Left lung (tissue), 10 donors: ENCODE measurements around the gene CCDC15. TPM values are rescaled to one million over a fixed set of nuclear protein-coding genes. Genes with fewer than 3 reads are reported as not detected.

Source experiments
- ATAC-seq: fragments of 200-7000 bp; cut with Tn5 transposase; one replicate; pipeline ENCODE4 v1.9.1; 2020; ENCODE audit warnings: moderate library complexity
- DNase-seq, 4 donors: peaks; one replicate each; pipeline ENCODE4 v3.0.0-alpha.2; 2013 to 2020
- H3K27ac ChIP-seq, 2 donors: fragments of 200-600 bp; sonication (generic) in 1 of 2; one replicate each; pipeline versions ENCODE4 v1.5.0 to v1.8.0; 2020 to 2021
- H3K27me3 ChIP-seq, 2 donors: fragments of 200-600 bp; sonication (generic) in 1 of 2; one replicate each; pipeline versions ENCODE4 v1.5.0 to v1.8.0; 2020 to 2021
- H3K36me3 ChIP-seq, 2 donors: fragments of 200-600 bp; sonication (generic) in 1 of 2; one replicate each; pipeline versions ENCODE4 v1.5.0 to v1.8.0; 2020 to 2021
- H3K4me1 ChIP-seq, 2 donors: fragments of 200-600 bp; one replicate each; pipeline ENCODE4 v1.8.0; 2021
- H3K4me3 ChIP-seq, 2 donors: fragments of 200-600 bp; sonication (generic) in 1 of 2; one replicate each; pipeline versions ENCODE4 v1.5.0 to v1.8.0; 2020 to 2021; ENCODE audit warnings: mild to moderate bottlenecking in 1 of 2
- H3K9me3 ChIP-seq, 2 donors: fragments of 200-600 bp; sonication (generic) in 1 of 2; one replicate each; pipeline versions ENCODE4 v1.5.0 to v1.8.0; 2020 to 2021
- intact Hi-C, 2 donors: fragments of 100-400 bp; cut with DNase I; formaldehyde crosslinking; loops; one replicate each; pipeline versions ENCODE4 v1.11.2 to v1.14.2; 2022
- polyA plus RNA-seq, 6 donors: library from polyadenylated mRNA; unstranded; fragments of 120-200 nt; gene quantifications; one replicate each; pipeline ENCODE4 v1.2.1, GENCODE V29; 2013; ENCODE audit not compliant: insufficient read length in 6 of 6
- total RNA-seq, 2 donors: library from RNA; stranded (reverse); fragmentation: NEBNext Ultra II Directional; extraction: Animal tissue kit (Norgen Biotek cat#: 25700); gene quantifications; one replicate each; pipeline ENCODE4 v1.2.1, GENCODE V29; 2021
- TF ChIP-seq, protein P1 (sequence below), 2 donors: fragments of 200-600 bp; sonication (generic) in 1 of 2; IDR thresholded peaks; one replicate each; pipeline versions ENCODE4 v1.5.0 to v1.8.0; 2021; ENCODE audit warnings: antibody characterized with exemption in 2 of 2
- donor health status: DM: no; HTN: yes; CAD: no.
- donor health status: DM: no; HTN: no; CAD: no.

Gene CCDC15
- total and polyA plus RNA-seq, 8 donors, result 1.7 to 10.1 (median 6.4) TPM

GRCh38 chr11:125084057-125084416, 130.0 kb downstream of the CCDC15 start:
- H3K4me1 ChIP-seq, result no peaks in the 10 kb centered on the region
- no peak for ATAC-seq
- TF ChIP-seq, protein P1, sequence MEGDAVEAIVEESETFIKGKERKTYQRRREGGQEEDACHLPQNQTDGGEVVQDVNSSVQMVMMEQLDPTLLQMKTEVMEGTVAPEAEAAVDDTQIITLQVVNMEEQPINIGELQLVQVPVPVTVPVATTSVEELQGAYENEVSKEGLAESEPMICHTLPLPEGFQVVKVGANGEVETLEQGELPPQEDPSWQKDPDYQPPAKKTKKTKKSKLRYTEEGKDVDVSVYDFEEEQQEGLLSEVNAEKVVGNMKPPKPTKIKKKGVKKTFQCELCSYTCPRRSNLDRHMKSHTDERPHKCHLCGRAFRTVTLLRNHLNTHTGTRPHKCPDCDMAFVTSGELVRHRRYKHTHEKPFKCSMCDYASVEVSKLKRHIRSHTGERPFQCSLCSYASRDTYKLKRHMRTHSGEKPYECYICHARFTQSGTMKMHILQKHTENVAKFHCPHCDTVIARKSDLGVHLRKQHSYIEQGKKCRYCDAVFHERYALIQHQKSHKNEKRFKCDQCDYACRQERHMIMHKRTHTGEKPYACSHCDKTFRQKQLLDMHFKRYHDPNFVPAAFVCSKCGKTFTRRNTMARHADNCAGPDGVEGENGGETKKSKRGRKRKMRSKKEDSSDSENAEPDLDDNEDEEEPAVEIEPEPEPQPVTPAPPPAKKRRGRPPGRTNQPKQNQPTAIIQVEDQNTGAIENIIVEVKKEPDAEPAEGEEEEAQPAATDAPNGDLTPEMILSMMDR (IDR thresholded peaks at IDR 0.05), result no peak
- H3K27me3 ChIP-seq, result peaks cover 0 to 6% of the 10 kb centered on the region in 2 donors
- no peak for DNase-seq
- intact Hi-C loops, result no loop called here
- no peak overlapping the region for H3K4me3 ChIP-seq
- H3K36me3 ChIP-seq, result peaks cover 0 to 3% of the 10 kb centered on the region in 2 donors
- H3K9me3 ChIP-seq, result no peaks in the 10 kb centered on the region
- H3K27ac ChIP-seq, result no peak overlapping the region

GRCh38 chr11:125084761-125085231, 130.8 kb downstream of the CCDC15 start:
- H3K4me1 ChIP-seq, result no peaks in the 10 kb centered on the region
- TF ChIP-seq, protein P1 (IDR thresholded peaks at IDR 0.05), result no peak
- intact Hi-C loops, result no loop called here
- peaks cover 0 to 3% of the 10 kb centered on the region in 2 donors for H3K36me3 ChIP-seq
- DNase-seq, result no peak
- no peak overlapping the region for H3K4me3 ChIP-seq
- H3K27me3 ChIP-seq, result peaks cover 0 to 6% of the 10 kb centered on the region in 2 donors
- H3K27ac ChIP-seq, result no peak overlapping the region
- no peaks in the 10 kb centered on the region for H3K9me3 ChIP-seq
- ATAC-seq, result no peak

DNA sequence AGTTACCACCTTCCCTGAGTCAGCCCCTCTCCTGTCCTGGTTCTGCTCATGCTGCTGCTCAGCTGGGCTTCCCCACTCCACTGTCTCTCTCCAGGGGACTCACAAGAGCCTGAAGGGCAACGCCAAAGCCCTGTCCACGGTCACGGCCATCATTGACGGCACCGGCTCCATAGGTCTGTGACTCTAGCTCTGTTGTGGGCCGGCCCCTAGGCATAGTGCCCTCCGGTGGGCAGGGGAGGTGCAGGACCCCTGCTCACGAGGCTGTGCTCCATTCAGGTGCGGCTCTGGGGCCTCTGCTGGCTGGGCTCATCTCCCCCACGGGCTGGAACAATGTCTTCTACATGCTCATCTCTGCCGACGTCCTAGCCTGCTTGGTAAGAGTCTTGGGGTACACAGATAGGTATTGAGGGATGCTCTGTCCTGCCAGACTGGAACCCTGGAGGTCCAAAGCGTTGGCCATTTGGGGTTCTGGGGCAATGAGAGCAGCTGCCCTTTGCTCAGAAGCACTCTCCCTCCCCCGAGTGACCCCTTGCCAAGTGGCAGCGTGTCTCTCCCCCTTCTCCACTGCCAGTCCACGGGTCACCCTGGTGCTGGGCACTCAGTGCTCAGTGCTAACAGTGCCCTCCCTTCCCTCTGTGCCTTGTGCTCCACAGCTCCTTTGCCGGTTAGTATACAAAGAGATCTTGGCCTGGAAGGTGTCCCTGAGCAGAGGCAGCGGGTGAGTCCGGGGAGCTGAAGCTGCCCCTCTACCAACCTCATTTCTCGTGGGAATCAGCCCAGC, 131.5 kb downstream of the CCDC15 start:
- H3K27me3 ChIP-seq, result peaks cover 0 to 6% of the 10 kb centered on the region in 2 donors
- no peak overlapping the region for H3K27ac ChIP-seq
- DNase-seq (no peak), ATAC-seq (no peak)
- H3K9me3 ChIP-seq, result no peaks in the 10 kb centered on the region
- peaks cover 0 to 3% of the 10 kb centered on the region in 2 donors for H3K36me3 ChIP-seq
- no peaks in the 10 kb centered on the region for H3K4me1 ChIP-seq
- no peak overlapping the region for H3K4me3 ChIP-seq
- TF ChIP-seq, protein P1 (IDR thresholded peaks at IDR 0.05), result no peak
- intact Hi-C loops, result no loop called here

GRCh38 chr11:125086633-125087296, 132.8 kb downstream of the CCDC15 start:
- H3K36me3 ChIP-seq, result no peaks in the 10 kb centered on the region
- ATAC-seq, result no peak
- H3K9me3 ChIP-seq, result no peaks in the 10 kb centered on the region
- peaks cover 0 to 6% of the 10 kb centered on the region in 2 donors for H3K27me3 ChIP-seq
- H3K27ac ChIP-seq, result no peak overlapping the region
- no peak for DNase-seq
- no peak overlapping the region for H3K4me3 ChIP-seq
- H3K4me1 ChIP-seq, result peaks cover 0 to 4% of the 10 kb centered on the region in 2 donors
- intact Hi-C loops, result no loop called here
- TF ChIP-seq, protein P1 (IDR thresholded peaks at IDR 0.05), result no peak

DNA sequence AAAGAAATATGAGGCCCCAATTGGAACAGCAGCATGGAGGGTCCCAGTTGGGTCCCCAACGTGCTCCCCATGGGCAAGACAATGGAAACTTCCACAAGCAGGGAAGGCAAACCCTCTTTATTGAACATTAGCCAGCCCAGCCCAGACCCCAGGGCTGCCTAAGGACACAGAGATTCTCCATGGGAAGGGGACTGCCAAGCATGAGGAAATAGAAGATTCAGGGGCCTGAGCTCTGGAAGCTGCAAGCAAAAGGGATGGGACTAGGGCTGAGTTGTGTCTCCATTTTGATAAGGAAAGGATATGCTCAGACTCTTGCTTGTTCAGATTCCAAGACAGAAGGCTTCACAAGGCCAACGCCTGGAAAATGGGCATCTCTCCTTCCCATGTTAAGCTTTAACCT, 134.1 kb downstream of the CCDC15 start:
- no peak overlapping the region for H3K27ac ChIP-seq
- intact Hi-C loops, result no loop called here
- no peaks in the 10 kb centered on the region for H3K36me3 ChIP-seq
- no peaks in the 10 kb centered on the region for H3K9me3 ChIP-seq
- ATAC-seq (no peak), DNase-seq (no peak)
- TF ChIP-seq, protein P1 (IDR thresholded peaks at IDR 0.05), result no peak
- no peak overlapping the region for H3K4me3 ChIP-seq
- peaks cover 0 to 6% of the 10 kb centered on the region in 2 donors for H3K27me3 ChIP-seq
- peaks cover 0 to 4% of the 10 kb centered on the region in 2 donors for H3K4me1 ChIP-seq
